Stimulated activated CD4-positive, alpha-beta T cell treated with anti-CD3 and anti-CD28 coated beads, Interleukin-1b, Interleukin-23, amount 100 ng/mL, for 24 hours (primary cell): ENCODE measurements around the gene RWDD2A.

Source experiments
- DNase-seq, 4 experiments: peaks; one replicate each; pipeline ENCODE4 v3.0.0-alpha.2; 2020; ENCODE audit warnings: low read depth in 4 of 4, low spot score in 1 of 4

The RWDD2A gene

DNA sequence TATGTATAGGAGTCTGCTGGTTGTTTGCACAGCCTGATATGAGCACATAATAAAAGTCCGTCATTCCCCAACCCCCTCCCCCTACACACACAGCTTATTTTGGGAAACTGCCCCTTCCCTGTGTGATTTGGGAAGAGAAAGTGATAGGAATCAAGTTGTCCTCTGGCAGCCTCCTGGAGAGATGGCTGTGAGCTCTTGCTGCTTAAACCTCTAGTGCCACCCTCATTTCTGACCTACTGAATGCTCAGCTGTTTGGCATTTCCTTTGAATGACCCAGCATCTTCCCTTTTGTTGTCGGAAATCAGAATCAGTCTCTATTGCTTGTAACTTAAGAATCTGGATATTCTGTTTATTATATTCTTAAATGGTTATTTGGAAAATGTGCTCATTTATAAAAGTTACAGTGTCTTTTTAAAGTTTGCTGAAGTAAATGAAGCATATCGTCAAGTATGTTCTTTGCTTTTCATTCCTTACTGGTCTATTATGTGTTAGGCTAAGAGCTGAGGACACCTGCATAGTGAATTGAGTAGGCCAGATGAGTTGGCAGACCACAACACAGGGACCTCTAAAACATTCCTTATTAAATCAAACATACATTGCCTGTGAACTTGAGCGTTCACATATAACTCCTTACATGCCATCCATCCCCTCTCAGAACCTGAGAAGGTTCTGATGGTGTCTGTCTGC is 5.5 kb downstream of the RWDD2A start:
- no peak for DNase-seq

- DNase-seq, result no peak
Observed at GRCh38 chr6:83199173-83199862, 6.2 kb downstream of the RWDD2A start.

GRCh38 chr6:83199863-83200225 is 6.7 kb downstream of the RWDD2A start:
- DNase-seq, result no peak

DNA sequence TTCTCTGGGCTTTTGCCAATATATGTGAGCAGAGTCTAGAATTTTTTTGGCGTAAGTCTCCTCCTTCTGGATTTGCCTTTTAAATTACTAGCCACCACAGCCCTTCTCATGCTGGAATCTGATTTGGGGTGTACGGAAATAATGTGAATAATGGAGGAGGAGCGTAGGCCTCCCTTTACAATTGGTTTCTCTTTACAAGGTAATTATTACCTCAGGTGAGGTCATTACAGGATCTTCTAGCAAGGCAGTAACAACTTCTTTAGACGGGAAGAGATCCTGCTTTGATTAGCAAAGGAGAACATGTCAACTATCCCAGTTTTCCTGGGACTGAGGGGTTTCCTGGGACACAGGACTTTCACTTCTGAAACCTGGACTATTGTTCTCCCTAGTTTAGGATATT is 8.9 kb downstream of the RWDD2A start:
- DNase-seq, result no peak

DNA sequence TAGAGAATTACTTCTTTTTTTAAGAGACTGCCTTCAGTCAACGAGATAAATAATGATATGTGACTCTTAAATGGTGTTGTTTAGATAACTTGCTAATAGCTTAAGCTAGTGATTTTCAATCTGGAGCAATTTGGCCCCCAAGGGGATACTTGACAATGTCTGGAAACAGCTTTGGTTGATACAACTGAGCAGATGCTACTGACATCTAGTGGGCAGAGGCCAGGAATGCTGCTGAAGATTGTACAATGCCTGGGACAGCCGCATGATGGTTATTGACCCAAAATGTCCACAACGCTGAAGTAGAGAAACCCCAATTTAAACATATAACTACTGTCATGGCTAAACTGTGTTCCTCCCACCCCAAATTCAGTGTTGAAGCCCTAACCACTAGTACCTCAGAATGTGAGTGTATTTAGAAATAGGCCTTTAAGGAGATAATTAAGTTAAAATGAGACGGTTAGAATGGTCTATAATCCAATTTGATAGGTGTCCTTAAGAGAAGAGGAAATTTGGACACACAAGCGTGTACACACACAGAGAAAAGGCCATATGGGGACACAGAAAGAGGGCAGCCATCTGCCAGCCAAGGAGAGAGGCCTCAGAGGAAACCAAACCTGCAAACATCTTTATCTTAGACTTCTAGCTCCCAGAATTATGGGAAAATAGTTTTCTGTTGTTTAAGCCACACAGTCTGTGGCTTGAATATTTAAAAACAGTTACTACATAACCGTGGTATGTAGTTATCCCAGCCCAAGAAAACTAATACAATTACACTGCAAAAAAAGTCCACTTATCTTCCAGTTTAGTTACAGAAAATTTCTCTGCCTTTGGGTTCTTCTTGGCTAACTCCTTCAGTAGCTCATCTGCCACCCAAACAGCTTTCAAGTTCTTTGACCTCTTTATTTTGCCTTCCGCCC is 22.2 kb downstream of the RWDD2A start:
- DNase-seq, result peak in 2 of 4 experiments; percentile 21 to 33

DNA sequence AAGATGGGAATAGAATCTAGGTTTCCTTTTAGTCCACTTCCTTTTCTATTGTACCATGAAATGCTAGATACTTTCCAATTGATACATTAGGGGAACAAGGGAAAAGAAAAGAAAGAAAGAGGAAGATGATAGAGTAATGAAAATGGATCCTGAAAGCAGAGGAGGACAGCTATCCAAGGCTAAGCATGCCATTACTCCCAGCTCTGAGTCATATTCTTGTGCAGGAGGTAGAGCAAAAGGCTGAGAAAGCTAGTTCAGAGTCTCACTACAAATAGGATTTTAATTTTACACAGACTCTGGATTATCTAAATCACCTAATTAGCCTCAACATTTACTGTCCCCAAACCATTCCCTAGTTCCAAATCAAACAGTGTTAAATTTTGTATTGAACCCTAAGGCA is 23.6 kb downstream of the RWDD2A start:
- DNase-seq, result no peak

DNA sequence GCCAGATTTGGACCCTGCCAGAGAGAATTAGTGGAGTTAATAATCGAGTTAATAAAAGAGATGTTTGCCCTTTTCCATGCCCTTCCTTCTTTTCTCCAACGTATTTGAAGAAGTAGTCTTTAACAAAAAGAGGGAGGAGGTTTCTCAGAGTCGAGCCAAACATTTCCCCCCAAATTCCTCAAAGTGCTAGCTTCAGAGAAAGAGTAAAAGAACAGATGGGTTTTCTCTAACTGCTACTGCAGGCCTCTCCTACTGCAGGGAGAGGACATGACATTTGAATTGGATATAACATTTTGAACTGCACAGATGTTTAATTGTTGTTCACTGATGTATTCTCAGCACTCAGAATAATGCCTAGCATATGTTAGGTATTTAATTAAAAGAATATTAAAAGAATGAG is 25.5 kb downstream of the RWDD2A start:
- DNase-seq, result no peak

DNA sequence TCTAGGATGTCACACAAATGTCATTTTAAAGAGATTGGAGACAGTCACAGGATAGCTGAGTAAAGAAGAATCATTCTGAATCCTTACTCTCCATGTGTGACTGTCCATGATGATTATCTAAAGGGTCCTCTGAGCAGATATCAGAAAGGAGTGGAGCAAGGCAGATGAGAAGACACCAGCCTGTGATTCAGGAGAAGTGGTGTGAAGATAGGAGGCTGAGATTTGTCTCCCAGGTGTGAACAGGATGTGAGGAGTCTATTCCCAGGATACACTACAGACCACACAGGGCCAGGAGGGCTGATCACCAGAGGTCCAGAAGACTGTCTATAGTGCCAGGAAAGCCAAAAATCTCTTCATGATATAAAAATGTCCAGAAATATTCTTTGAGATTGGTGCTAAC is 27.0 kb downstream of the RWDD2A start:
- DNase-seq, result no peak

DNA sequence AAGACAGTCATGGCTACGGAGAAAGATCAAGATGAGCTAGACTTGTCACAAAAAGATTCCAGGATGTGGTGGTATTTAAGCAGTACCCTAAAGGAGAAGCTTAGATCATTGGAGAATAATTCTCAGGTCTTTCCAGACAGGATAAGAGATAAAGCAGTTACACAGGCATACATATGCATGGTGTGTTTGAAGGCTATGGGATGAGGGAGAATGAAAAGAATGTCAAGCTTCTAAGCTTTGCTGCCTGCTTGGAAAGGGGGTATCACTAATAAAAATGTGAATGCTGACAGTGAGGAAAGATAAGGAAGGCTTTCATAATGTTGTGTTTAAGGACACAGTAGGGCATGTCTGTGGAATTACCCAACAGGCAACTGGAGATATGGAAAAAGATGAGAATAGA is 28.1 kb downstream of the RWDD2A start:
- DNase-seq, result no peak

- no peak for DNase-seq
Observed at GRCh38 chr6:83221889-83222479, 28.8 kb downstream of the RWDD2A start.

GRCh38 chr6:83226517-83226916 is 33.4 kb downstream of the RWDD2A start:
- DNase-seq, result no peak

GRCh38 chr6:83231146-83231545 is 38.0 kb downstream of the RWDD2A start:
- DNase-seq, result no peak

GRCh38 chr6:83247471-83247870 is 54.3 kb downstream of the RWDD2A start:
- no peak for DNase-seq
